Measurements from ENCODE around the gene CCR8.
"Not testable (repeated sequence)": the region's sequence is repeated elsewhere in the genome, so short reads cannot be mapped to it uniquely, and the experiment has no call there.

Gene CCR8

GRCh38 chr3:39313289-39313688, 16.2 kb upstream of the CCR8 start:
- no peak for DNase-seq (ENCODE audit: extremely low read depth in 1 of 2, low read depth in 1 of 2)

GRCh38 chr3:39315420-39315819, 14.1 kb upstream of the CCR8 start:
- no peak for DNase-seq (ENCODE audit: extremely low read depth in 1 of 2, low read depth in 1 of 2)

GRCh38 chr3:39317571-39318169, 11.8 kb upstream of the CCR8 start:
- DNase-seq (ENCODE audit: extremely low read depth in 1 of 2, low read depth in 1 of 2): no peak

- DNase-seq (ENCODE audit: extremely low read depth in 1 of 2, low read depth in 1 of 2): no peak
Observed at GRCh38 chr3:39318301-39318700, 11.2 kb upstream of the CCR8 start.

- no peak for DNase-seq (ENCODE audit: extremely low read depth in 1 of 2, low read depth in 1 of 2)
Observed at GRCh38 chr3:39319249-39319648, 10.3 kb upstream of the CCR8 start.

GRCh38 chr3:39321574-39321983, 7.9 kb upstream of the CCR8 start:
- not testable (repeated sequence) for DNase-seq (ENCODE audit: extremely low read depth in 1 of 2, low read depth in 1 of 2)

- DNase-seq (ENCODE audit: extremely low read depth in 1 of 2, low read depth in 1 of 2): not testable (repeated sequence)
Observed at GRCh38 chr3:39322209-39322715, 7.2 kb upstream of the CCR8 start.

- DNase-seq (ENCODE audit: extremely low read depth in 1 of 2, low read depth in 1 of 2): no peak
Observed at GRCh38 chr3:39322936-39323335, 6.6 kb upstream of the CCR8 start.

- DNase-seq (ENCODE audit: extremely low read depth in 1 of 2, low read depth in 1 of 2): no peak
Observed at GRCh38 chr3:39323494-39323893, 6.0 kb upstream of the CCR8 start.

GRCh38 chr3:39325236-39325635, 4.3 kb upstream of the CCR8 start:
- DNase-seq (ENCODE audit: extremely low read depth in 1 of 2, low read depth in 1 of 2): no peak

GRCh38 chr3:39327053-39327745, 2.3 kb upstream of the CCR8 start:
- DNase-seq (ENCODE audit: extremely low read depth in 1 of 2, low read depth in 1 of 2): no peak

GRCh38 chr3:39327746-39328349, 1.7 kb upstream of the CCR8 start:
- peak in 1 of 2 donors; percentile 5 for DNase-seq (ENCODE audit: extremely low read depth in 1 of 2, low read depth in 1 of 2)

GRCh38 chr3:39330824-39331223, 1.3 kb downstream of the CCR8 start:
- DNase-seq (ENCODE audit: extremely low read depth in 1 of 2, low read depth in 1 of 2): no peak

- DNase-seq (ENCODE audit: extremely low read depth in 1 of 2, low read depth in 1 of 2): no peak
Observed at GRCh38 chr3:39332525-39332924, 3.0 kb downstream of the CCR8 start.

GRCh38 chr3:39333607-39334006, 4.1 kb downstream of the CCR8 start:
- DNase-seq (ENCODE audit: extremely low read depth in 1 of 2, low read depth in 1 of 2): no peak

- DNase-seq (ENCODE audit: extremely low read depth in 1 of 2, low read depth in 1 of 2): no peak
Observed at GRCh38 chr3:39334205-39334604, 4.7 kb downstream of the CCR8 start.

GRCh38 chr3:39338201-39338600, 8.7 kb downstream of the CCR8 start:
- no peak for DNase-seq (ENCODE audit: extremely low read depth in 1 of 2, low read depth in 1 of 2)

- no peak for DNase-seq (ENCODE audit: extremely low read depth in 1 of 2, low read depth in 1 of 2)
Observed at GRCh38 chr3:39339086-39339485, 9.6 kb downstream of the CCR8 start.

- no peak for DNase-seq (ENCODE audit: extremely low read depth in 1 of 2, low read depth in 1 of 2)
Observed at GRCh38 chr3:39343076-39343717, 13.7 kb downstream of the CCR8 start.

- no peak for DNase-seq (ENCODE audit: extremely low read depth in 1 of 2, low read depth in 1 of 2)
Observed at GRCh38 chr3:39343760-39344159, 14.3 kb downstream of the CCR8 start.

- no peak for DNase-seq (ENCODE audit: extremely low read depth in 1 of 2, low read depth in 1 of 2)
Observed at GRCh38 chr3:39344746-39345344, 15.3 kb downstream of the CCR8 start.

Data from activated CD8-positive, alpha-beta memory T cell treated with anti-CD3 and anti-CD28 coated beads for 1 hour (primary cell).